Suprapubic skin (tissue), 3 donors: ENCODE measurements around the gene SUPT16H.

Source experiments
- POLR2A ChIP-seq, 2 donors: fragments of 450-650 bp; IDR thresholded peaks; one replicate each; pipeline ENCODE4 v1.6.1; 2017; ENCODE audit warnings: antibody characterized with exemption in 2 of 2, mild to moderate bottlenecking in 2 of 2, moderate library complexity in 2 of 2
- TF ChIP-seq, protein P1 (sequence below), 2 donors: fragments of 200-600 bp in 1 of 2; fragments of 450-650 bp in 1 of 2; sonication (generic) in 1 of 2; IDR thresholded peaks; one replicate each; pipeline ENCODE4 v1.5.1; 2016 to 2019; ENCODE audit warnings: antibody characterized with exemption in 2 of 2, mild to moderate bottlenecking in 1 of 2, moderate library complexity in 1 of 2

DNA sequence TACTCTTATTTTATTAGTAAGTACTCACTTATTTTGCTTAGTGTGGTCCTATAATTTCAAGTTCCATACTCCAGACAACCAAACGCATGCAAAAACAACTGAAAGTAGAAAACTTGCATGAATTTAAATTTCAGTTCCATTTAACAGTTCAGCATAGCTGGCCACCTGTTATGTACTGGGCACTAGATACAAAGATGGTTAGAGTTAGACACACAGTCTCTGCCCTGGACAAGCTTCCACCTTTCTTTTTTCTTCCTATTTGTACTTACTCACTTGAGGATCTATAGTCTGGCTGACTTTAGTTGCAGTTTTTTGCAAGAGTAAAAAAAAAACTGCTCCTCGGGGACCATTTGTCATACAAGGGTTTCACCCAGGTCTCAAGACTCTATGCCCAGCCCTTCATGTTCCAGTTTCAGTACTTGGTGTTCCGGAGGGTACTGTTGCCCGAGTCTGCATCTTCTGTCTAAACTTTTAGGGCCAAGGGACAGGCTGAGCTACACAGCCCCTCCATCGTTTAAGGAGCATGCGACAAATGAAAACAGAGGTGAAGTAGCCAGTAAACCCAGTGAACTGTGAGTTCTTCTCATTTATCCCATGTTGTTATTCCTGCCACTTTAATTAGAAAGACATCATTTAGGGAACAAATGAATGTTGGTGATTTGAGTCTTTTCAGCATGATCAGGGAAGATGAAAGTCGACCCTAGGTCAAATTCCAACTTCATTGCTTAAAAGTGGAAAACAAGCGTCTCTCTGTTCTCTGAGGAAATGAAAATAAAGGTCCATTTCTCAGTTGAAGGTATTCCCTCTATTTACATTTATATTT is 81.6 kb downstream of the SUPT16H start:
- TF ChIP-seq, protein P1, sequence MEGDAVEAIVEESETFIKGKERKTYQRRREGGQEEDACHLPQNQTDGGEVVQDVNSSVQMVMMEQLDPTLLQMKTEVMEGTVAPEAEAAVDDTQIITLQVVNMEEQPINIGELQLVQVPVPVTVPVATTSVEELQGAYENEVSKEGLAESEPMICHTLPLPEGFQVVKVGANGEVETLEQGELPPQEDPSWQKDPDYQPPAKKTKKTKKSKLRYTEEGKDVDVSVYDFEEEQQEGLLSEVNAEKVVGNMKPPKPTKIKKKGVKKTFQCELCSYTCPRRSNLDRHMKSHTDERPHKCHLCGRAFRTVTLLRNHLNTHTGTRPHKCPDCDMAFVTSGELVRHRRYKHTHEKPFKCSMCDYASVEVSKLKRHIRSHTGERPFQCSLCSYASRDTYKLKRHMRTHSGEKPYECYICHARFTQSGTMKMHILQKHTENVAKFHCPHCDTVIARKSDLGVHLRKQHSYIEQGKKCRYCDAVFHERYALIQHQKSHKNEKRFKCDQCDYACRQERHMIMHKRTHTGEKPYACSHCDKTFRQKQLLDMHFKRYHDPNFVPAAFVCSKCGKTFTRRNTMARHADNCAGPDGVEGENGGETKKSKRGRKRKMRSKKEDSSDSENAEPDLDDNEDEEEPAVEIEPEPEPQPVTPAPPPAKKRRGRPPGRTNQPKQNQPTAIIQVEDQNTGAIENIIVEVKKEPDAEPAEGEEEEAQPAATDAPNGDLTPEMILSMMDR (IDR thresholded peaks at IDR 0.05), result no peak
- no peak for TF ChIP-seq POLR2A (IDR thresholded peaks at IDR 0.05)
